GM18867 (cell line): ENCODE data around the gene SRSF12.
"Not testable (repeated sequence)": the region's sequence is repeated elsewhere in the genome, so short reads cannot be mapped to it uniquely, and the experiment has no call there.

Experiments used
- ATAC-seq: cut with Tn5 transposase; IDR thresholded peaks from one replicate; pipeline ENCODE4 v1.9.1; 2021; ENCODE audit warnings: mild to moderate bottlenecking, moderate library complexity; ENCODE audit not compliant: unreplicated experiment

The SRSF12 gene

DNA sequence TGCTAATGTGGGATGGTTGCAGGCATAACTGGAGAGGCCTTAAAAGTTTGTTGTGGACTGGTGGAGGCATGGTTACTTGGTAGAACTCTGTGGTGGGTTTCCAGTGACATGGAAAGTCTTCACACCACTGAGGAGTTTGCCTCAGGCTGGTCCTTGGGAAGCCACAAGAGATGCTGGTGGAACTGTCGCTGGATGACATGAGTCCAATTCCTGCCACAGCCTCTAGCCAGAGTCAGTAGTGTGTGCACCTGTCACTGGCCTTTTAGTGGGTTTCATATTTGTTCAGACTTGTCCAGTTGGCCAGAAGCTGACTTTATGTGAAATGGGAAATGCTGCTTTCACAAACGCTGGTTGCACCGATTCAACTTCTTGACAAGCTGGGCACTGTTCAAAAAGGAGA, 13.7 kb upstream of the SRSF12 start:
- no peak for ATAC-seq

- not testable (repeated sequence) for ATAC-seq
Measured at GRCh38 chr6:89128256-89128671, 10.4 kb upstream of the SRSF12 start.

GRCh38 chr6:89122625-89123024, 4.8 kb upstream of the SRSF12 start:
- peak; percentile 56 for ATAC-seq

DNA sequence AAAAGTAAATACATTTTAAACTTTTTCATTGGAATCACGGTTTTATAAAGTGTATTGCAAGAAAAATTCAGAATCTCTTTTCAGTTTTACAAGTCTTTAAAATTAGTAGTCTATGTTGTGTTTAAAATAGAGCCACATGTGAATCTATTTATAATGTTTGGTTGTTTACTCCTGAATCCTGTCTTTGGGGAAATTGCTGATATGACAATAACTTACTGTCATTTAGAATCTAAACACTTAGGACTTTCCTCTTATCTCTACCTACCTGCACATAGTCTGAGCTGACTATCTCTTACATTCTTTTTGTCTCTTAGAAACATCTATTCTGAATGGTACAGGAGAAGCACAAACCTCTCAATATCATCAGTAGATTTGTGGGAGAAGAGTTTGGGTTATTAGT, 4.1 kb upstream of the SRSF12 start:
- no peak for ATAC-seq

DNA sequence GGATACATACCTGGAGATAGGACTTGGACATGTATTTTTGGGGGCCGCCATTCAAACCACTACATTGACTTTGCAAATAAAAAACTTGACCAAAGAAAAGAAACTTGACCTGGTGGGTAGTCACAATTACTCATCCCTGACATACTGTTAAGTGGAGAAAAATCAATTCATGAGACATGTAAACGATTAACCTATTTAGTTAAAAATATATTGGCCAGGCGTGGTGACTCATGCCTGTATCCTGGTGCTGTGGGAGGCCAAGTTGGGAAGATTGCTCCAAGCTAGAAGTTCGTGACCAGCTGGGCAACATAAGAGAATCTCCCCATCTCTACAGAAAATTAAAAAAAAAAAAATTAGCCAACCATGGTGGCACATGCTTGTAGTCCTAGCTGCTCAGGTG, 2.5 kb upstream of the SRSF12 start:
- no peak for ATAC-seq

GRCh38 chr6:89118931-89119330, 1.1 kb upstream of the SRSF12 start:
- ATAC-seq: no peak

- ATAC-seq: no peak
Measured at GRCh38 chr6:89116702-89117101, 1.2 kb downstream of the SRSF12 start.

GRCh38 chr6:89111933-89112332, 5.9 kb downstream of the SRSF12 start:
- no peak for ATAC-seq

DNA sequence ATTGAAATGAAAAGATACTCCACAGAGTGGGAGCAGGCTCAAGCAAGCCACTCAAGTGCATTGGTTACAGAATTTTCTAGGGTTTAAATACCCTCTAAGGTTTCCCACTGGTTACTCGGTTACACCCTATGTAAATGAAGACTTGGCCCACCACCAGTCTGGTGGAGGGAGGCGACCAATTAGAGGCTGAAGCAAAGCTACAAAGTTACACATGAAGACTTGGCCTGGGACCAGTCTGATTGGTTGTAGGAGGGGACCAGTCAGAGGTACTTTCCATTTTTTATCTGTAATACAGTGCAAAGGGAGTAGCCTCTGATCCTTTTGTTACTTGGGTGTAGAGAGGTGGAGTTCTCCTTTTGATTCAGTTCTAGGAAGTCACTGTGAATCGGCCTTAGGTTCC, 7.6 kb downstream of the SRSF12 start:
- no peak for ATAC-seq

DNA sequence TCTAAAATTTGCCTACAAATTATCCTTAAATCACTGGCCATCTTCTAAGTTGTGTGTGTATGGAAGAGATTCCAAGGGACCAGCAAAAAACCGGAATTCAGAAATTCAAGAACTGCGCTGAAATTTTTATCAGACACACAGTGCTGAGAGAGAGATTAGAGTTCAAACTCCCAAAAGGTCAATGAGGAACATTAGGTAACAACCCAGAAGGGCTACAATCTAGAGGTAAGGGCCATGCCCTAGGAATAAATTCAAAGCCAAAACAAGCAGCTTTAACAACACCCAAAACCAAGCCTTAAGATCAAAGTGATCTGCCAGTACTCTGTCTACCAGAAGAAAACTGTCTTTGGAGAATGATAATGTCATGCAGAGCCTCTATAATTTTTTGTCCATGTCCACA, 17.8 kb downstream of the SRSF12 start:
- ATAC-seq: no peak

DNA sequence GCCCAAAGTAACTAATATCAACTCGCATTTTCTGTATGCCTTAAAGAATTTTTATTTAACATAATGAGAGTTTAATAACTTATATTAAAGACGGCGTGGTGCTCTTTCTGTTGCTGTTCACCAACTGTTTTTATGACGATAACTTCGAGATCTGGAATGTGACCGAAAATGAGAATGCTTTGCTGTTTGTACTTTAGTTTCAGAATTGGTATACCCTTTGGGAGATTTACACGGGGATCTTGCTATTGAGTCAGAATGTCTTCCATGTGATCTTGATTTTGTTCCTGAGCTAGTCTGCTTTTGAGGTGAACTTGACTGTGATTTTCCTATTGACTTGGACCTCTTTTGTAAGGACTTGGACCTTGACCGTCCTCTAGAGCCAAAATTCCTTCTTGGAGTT, 19.4 kb downstream of the SRSF12 start:
- peak; percentile 48 for ATAC-seq

GRCh38 chr6:89087881-89088280, 30.0 kb downstream of the SRSF12 start:
- no peak for ATAC-seq

DNA sequence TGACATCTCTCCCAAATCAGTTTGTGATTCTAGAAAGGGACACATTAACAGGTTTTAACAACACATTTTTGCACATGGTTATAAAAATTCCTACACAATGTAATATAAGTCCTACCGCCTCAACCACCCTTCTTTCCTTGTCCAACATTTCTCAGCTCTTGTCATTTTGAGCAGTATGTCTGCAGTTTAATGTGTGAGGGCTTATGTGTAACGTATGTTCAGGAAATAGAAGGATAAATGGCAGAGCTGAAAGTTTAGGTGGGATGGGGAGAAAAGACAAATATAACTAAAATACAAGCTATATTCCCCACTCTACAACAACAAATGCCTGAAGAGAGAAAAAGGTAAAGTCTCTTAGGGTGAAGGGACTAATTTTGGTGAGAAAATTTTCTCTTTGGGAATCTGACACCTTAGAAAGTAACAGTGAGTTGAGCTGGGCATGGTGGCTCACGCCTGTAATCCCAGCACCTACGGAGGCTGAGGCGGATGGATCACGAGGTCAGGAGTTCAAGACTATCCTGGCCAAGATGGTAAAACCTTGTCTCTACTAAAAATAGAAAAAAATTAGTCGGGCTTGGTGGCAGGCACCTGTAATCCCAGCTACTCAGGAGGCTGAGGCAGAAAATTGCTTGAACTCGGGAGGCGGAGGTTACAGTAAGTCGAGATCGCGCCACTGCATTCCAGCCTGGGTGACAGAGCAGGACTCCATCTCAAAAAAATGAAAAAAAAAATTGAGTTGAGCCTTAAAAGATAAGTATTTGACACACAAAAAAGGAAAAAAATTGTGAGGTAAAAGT, 32.3 kb downstream of the SRSF12 start:
- no peak for ATAC-seq

GRCh38 chr6:89084954-89085353, 32.9 kb downstream of the SRSF12 start:
- no peak for ATAC-seq

DNA sequence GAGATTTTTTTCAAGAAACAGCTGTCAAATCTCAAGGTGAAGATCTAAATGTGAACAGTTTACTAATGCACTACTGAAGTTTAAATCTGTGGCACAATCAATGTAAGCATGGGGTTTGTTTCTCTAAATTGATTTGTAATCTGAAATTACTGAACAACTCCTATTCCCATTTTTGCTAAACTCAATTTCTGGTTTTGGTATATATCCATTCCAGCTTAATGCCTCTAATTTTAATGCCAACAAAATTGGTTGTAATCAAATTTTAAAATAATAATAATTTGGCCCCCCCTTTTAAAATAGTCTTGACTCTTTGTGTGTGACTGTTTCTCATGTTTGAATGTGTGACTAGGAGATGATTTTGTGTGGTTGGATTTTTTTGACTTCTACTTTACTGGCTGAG, 33.3 kb downstream of the SRSF12 start:
- ATAC-seq: no peak

GRCh38 chr6:89082486-89082891, 35.4 kb downstream of the SRSF12 start:
- no peak for ATAC-seq

GRCh38 chr6:89081423-89082322, 36.2 kb downstream of the SRSF12 start:
- ATAC-seq: peak; percentile 57

GRCh38 chr6:89081129-89081422, 36.8 kb downstream of the SRSF12 start:
- no peak for ATAC-seq

- peak; percentile 67 for ATAC-seq
Measured at GRCh38 chr6:89080281-89081128, 37.4 kb downstream of the SRSF12 start, which contains the start of gene PNRC1. Gene PNRC1 (plus strand): TSS chr6:89080751. CDS start chr6:89080895, 144 bp downstream.

DNA sequence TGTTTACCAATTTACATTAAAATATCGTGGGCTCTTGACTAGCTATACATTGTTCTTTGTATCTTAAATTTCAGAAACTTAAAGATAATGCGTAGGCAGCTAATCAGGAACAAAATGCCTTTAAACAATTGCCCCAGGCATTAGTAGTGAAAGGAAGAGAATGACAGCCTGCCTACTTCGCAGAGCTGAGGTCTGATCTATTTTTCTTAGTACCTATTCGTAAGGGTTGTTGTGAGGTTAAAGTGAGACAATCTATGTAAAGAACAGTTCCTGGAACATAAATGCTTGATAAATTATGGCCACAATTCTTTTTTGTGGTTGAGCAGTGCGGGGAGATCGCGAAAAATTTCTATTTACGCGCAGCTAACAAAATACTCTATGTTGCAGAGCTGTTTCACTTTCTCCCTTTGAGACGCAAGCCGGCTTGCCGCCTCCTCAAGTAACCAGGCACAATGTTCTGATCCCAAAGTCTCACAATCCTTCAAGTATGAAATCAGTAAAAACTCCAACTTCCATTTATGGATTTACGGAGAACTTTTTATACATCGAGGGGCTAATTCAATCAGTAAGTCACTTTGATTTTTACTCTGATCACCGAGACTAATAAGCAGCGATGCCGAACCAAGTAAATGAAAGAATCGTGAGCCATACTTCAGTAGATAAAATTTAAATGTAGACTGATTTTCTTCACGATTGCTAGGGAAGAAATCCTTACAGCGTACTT, 38.2 kb downstream of the SRSF12 start:
- peak; percentile 0 for ATAC-seq

- ATAC-seq: no peak
Measured at GRCh38 chr6:89073840-89074239, 44.0 kb downstream of the SRSF12 start.
